Measurements from ENCODE around the gene ZNF398. TPM values are rescaled to one million over a fixed set of nuclear protein-coding genes. Genes with fewer than 3 reads are reported as not detected.

The ZNF398 gene
- total RNA-seq, 1 donor from 2014 or later, result 6.6 TPM

DNA sequence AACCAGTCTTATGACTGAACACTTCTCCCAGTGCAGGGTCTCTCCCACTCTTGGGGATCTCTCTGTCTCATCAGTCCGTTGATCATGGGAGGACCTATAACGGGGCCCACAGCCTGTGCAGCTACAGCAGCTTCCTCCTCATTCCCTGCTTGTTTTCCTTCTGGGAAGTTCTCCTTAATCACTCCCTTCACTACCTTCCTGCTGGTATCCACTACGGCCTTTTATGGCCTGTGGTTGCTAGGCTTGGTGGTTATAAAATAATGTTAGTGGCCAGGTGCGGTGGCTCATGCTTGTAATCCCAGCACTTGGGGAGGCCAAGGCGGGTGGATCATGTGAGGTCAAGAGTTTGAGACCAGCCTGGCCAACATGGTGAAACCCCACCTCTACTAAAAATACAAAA, 44.6 kb downstream of the ZNF398 start:
- intact Hi-C loops (cut with micrococcal nuclease), result no loop called here
- no peak for DNase-seq
- no peak for ATAC-seq

DNA sequence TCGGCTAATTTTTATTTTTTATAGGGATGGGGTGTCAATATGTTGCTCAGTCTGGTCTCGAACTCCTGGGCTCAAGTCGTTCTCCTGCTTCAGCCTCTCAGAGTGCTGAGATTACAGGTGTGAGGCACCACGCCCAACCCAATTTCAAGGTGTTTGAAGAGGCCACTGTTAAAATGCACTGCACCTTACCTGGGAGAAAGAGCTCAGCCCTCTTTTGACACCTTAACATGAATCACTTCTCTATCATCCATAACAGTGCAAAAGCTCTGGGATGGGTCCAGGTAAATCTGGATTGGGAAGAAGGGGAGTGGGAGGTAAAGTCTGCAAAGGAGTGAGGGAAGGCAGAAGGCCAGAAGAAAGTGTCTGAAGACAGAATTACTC, 47.5 kb downstream of the ZNF398 start:
- ATAC-seq (no peak), DNase-seq (no peak)
- intact Hi-C loops (cut with micrococcal nuclease), result no loop called here

DNA sequence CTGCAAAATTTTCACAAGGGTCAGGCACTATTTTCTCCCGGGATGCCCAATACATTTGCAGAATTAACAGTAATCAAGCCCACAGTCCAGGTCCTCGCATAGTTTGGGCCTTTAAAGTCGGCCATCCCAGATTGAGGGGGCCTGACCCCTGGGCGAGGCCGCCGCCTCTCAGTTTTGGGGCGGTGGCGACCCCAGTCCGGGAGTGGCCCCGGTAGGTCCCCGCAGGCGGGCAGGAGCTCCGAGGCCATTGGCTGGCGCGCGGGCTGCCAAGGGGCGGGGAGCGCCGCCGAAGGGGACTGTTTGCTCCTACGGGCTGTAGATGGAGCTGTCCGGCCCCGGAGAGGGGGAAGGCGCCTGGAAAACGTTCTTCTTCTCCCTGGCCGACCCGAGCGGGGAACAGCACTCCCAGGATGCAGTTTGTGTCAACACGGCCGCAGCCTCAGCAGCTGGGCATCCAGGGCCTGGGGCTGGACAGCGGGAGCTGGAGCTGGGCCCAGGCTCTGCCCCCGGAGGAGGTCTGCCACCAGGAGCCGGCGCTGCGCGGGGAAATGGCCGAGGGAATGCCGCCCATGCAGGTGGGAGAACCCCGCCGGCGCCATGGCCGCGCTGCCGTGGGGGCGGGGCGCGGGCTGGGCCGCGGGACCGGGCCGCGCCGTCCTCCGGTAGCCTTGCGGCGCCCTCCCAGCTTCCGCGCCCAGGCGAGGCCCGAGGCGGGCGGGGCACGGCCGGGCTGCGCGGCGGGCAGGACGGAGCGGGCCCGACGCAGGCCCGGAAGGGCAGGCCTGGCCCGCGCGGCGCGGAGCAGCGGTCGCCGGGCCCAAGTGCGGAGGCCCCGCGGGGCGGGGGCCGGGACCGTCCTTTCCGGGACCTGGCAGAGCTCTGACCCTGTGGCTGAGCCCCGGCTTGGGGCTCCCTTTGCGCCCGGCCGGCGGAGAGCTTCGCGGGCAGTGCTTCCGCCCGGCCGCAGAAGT, 48.2 kb downstream of the ZNF398 start, which contains the start of gene ZNF282:
TSS of gene ZNF282 (plus strand) at position 367 of the 971 bp plus-strand sequence. CDS start at position 411, 44 bp downstream.
- ATAC-seq (peak; percentile 99), DNase-seq (peak; percentile 93)
- intact Hi-C loops (cut with micrococcal nuclease), result no loop called here

DNA sequence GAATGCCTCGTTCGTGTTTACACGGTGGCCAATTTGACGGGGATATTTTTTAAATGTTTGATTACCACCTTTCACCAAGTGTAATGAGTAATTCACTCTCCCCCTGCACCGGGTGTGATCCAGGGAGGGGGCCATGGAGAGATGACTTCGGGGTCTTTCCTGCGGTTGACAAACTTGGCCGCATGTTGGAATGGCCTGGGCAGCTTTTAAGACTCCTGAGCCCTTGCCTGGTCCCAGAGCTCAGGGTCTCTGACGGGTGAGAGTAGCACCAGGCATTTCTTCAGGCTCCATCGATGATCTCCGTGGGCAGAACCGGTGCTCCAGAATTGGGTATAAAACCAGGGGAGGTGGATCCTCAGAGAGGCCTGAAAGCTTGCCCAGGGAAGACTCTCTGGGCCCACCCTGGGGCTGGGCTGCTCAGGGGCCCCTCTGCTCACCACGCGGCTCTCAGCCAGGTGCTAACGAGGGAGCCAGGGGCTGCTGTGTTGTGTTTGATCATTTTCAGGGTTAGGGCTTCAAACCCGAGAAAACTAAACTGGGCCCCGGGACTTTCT, 49.0 kb downstream of the ZNF398 start:
- DNase-seq, result no peak
- intact Hi-C loops (cut with micrococcal nuclease), result no loop called here
- no peak for ATAC-seq

DNA sequence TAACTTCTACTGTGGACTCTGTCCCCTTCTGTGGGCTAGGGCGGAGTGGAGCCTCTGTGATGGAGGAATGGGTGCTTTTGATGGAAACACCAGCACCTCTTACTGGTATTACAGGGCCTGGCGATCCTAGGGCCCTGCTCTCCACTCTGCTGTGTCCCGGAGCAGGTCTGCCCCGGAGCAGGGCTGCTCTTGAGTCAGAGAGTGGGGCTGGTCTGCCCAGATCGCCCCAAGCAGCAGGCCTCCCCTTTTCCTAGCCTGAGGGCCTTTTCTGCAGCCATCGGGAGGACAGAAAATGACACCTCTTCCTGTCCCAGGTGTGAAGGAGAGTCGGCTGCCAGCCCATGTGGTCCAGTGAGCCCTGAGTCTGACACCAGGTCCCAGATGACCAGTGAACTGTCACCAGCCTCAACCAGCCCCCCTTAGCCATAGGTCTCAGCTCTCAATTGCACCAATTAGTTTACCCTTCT, 49.5 kb downstream of the ZNF398 start:
- intact Hi-C loops (cut with micrococcal nuclease), result no loop called here
- ATAC-seq (no peak), DNase-seq (no peak)

DNA sequence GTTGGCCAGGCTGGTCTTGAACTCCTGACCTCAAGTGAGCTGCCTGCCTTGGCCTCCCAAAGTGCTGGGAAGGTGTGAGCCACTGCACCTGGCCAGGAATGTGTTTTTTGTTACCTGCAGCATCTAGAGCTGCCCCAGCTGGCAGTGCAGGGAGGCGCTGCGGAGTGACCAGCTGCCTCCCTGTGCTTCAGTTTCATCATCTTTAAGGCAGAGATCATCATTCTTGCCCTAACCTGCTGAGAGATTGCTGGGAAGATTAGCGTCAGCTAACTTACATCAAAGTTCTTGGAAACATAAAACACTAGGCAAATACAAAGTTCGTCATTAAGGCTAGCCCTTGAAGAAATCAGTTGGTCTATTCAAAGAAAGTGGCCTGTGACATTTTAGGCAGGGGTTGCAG, 50.4 kb downstream of the ZNF398 start:
- ATAC-seq (no peak), DNase-seq (no peak)
- intact Hi-C loops (cut with micrococcal nuclease), result no loop called here

DNA sequence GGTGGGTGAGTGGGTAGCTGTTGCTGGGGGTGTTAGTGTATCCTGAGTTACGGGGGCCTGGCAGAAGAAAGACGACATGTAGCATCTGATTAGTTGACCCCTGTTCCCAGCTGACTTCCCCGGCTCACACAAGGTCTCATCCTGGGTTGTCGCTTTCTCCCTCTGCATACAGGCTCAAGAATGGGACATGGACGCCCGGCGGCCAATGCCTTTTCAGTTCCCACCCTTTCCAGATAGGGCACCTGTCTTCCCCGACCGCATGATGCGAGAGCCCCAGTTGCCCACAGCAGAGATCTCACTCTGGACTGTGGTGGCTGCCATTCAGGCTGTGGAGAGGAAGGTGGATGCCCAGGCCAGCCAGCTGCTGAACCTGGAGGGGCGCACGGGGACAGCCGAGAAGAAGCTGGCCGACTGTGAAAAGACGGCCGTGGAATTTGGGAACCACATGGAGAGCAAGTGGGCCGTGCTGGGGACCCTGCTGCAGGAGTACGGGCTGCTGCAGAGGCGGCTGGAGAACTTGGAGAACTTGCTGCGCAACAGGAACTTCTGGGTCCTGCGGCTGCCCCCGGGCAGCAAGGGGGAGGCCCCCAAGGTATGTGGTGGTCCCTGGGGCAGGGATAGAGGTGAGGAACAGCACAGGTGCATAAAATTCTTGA, 51.0 kb downstream of the ZNF398 start:
- DNase-seq (no peak), ATAC-seq (no peak)
- intact Hi-C loops (cut with micrococcal nuclease), result no loop called here

DNA sequence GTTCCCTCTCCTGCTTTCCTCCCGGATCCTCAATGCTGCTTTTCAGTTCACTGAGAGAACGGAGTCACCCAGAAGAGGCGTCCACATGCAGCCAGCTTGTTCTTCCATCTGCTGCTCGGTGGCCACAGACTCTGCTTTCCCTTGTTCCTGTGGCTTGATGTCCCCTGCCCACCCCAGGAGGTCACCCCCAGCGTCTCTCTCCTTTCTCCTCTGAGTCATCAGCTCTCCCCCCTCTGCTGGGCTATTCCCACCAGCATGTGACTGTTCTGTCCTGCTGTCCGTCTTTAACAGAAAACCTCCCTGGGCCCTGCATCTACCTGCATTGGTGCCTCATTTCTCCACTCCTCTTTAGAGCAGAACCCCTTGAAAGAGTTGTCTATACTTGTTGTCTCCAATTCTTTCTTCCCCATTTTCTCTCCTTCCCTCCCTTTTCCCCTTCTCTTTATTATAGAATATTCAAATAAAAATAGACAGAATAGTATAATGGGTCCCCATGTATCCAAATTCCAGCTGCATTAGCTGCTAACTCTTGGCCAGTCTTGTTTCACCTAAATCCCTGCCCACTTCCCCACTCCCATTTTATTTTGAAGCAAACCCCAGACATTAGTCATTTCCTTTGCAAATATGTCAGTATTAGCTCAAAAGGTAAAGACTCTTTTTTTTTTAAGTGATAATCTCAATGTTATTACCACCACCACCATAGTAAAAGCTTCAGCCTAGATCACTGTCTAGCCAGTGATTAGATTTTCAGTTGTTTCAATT, 52.2 kb downstream of the ZNF398 start:
- DNase-seq, result no peak
- ATAC-seq, result no peak
- intact Hi-C loops (cut with micrococcal nuclease), result no loop called here

DNA sequence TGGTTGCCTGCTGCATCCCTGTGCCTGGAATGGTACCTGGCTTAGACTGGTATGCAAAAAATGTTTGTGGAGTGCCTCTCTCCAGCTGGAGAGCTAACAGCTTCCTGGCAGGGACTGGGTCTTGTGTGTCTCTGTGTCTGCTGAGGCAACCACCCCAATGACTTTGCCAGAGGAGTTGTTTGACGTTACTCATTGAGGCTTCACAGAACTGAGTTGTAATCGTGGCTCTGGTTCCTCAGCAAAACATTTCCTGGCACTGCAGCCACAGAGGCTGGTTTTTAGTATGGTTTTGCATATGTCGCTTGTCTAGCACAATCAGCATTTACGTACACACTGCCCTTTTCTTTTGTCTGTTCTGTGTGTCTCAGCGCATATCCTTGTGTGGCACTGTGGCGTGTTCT, 55.6 kb downstream of the ZNF398 start:
- DNase-seq (no peak), ATAC-seq (peak; percentile 88)
- intact Hi-C loops (cut with micrococcal nuclease), result no loop called here

DNA sequence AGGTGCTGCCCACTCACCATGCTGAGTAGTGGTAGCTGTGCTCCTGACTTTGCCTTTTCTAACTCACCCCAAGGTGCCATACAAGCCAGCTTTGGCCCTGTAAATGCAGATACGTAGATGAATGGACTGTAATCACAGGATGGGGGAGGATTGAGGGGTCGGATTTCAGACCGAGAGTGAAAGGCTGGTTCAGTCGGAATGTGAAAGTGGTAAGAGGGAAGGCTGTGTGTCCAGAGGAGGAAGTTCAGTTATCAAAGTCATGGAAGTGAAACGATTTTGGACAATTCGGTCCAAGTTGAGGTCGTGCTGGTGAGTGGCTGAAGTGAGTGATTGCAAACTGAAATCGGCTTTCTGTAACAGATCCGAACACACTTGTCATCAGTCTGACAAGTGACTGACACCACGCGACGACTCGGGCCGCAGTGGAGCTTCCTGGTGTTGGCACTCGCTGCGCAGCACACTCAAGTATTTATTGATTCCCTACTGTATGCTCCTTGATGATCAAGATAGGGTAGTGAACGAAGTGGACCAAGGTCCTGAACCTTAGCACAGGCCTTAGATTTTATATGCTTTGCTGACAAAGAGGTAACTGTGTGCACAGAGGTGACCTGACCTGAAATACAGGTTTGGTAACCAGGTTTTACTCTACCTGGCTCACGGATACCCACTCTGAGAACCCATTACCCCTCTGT, 58.6 kb downstream of the ZNF398 start:
- DNase-seq (no peak), ATAC-seq (no peak)
- intact Hi-C loops (cut with micrococcal nuclease), result no loop called here

DNA sequence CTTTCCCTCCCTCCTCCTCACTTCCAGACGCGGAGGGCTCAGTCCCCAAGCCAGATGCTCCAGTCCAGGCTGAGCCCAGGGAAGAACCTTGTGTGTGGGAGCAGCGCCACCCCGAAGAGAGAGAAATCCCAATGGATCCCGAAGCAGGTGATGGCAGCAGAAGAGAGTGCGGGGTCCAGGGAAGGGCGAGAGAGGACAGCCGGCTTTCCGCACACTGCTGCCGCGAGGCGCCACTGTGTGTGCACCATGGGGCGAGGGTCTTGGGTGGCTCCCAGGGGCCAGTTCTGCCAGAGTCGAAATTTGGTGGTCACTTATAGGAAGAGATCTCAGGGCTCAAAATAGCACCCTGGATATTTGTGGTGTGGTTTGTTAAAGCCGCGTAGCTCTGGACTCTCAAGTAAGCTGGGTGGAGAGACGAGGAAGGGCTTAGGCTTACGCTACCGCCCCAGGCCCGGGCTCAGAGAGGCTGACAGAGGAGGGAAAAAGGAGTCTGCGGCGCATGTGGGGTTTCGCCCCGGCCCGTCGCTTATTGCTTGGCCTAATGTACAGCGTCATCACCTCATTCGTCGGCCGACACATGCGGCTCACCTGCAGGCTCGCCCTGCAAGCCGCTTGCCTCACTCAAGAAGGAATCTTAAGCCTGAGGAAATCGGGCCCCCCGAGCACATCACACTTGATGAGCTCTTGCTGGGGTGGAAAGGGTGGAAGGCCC, 60.2 kb downstream of the ZNF398 start:
- DNase-seq, result no peak
- no peak for ATAC-seq
- intact Hi-C loops (cut with micrococcal nuclease), result no loop called here

DNA sequence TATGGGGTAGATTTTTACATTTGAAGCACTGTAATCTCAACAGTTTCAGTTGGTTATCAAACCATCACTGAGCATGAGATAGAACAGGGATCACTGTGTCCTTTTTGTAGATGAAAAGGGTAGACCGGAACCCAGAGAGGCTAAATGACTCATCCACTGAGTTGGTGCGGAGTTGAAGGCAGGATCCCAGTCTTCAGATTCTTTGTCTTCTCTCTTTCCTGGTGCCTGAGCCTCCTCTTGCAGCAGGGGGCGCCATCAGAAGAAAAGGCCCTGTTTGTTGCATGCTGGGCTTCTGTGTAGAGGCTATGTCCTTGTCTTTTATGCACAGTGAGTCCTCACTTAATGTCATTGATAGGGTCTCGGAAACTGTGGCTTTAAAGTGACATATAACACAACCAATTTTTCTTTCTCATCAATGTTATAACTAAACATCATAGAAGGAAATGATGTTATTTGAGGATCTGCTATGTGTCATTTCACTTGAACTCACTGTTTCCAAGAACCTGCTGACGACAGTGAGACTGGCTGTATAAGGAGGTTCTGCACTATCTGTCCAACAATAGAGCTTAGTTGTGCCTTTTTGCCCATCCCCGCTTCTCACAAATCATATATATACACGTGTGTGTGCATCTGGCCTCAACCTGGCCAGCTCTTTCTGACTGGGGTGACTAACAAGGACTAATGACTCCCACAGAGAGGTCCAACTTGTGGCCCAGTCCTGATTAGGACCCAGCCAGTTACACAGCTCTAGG, 62.4 kb downstream of the ZNF398 start:
- DNase-seq (no peak), ATAC-seq (no peak)
- intact Hi-C loops (cut with micrococcal nuclease), result no loop called here

DNA sequence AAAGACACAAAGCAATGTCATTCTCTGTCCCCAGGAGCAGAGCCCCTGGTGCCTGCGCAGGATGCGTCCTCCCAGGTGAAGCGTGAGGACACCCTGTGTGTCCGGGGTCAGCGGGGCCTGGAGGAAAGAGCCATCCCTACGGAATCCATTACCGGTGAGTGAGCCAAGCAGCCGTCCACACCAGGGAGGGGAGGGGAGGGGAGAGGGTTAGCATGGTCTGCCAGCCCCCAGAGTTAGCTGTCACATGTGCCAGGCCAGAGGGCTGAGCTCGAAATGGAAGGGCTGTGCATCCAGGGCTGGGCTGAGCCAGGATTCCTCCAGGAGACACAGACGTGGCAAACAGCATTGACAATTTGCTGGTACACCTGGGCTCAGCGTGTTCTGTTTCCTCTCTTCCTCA, 63.3 kb downstream of the ZNF398 start:
- DNase-seq (no peak), ATAC-seq (peak; percentile 83)
- intact Hi-C loops (cut with micrococcal nuclease), result no loop called here

DNA sequence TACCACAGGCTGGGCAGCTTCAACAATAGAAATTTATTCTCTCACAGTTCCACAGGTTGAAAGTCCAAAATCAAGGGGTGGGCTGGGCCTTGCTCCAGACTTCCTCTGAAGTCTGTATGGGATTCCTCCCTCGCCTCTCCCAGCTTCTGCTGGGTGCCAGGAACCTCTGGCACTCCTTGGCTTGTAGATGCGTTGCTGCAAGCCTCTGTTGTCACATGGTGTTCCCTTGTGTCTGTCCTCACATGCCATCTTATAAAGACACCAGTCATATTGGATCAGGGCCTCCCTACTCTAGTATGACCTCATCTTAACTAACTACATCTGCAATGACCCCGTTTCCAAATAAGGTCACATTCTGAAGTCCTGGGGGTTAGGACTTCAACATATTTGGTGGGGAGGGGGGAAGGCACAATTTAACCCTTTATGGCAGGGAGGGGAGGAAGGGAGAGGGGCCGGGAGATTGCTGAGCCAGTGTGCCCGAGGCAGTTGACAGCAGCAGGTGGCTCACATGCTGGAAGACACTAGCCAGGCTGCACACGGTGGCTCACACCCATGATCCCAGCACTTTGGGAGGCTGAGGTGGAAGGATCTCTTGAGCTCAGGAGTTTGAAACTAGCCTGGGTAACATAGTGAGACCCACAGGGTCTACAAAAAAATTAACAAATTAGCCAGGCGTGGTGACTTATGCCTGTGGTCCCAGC, 66.9 kb downstream of the ZNF398 start:
- DNase-seq, result no peak
- intact Hi-C loops (cut with micrococcal nuclease), result no loop called here
- peak; percentile 75 for ATAC-seq

DNA sequence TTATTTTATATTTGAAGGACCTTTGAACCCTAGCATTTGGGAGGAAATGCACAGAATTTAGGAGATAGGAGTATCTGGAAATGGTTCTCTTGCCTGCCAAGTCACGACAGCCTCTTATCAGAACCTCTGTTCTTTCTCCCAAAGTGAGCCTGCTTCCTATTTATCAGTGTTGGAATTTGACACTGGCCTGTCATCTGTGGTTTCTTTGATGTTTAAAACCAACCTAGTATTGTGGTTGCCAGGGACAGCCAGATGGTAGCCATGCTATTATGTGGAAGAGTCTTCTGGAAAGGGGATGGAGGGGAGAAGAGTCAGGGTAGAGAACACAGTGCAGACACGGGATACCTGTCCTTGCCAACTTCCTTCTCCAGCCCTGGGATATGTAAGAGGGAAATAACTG, 69.1 kb downstream of the ZNF398 start:
- intact Hi-C loops (cut with micrococcal nuclease), result no loop called here
- ATAC-seq (no peak), DNase-seq (no peak)

DNA sequence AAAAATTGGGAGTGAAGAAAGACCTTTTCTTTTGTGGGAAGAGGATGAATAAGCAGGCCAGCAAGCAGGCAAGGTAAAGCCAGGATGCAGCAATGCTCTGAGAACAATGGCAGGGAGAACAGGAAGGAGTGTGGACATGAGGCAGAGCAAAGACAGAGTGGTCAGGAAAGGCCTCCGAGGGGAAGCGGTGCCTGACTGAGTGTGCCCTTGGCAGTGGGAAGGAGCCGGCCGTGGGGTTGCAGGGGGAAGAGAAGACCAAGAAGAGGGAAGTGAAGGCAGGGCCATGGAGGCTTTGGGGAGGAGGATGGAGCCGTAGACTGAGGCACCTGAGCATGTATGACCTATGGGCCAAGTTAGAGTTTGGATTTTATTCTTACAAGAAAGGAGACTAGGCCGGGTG, 70.3 kb downstream of the ZNF398 start:
- no peak for DNase-seq
- intact Hi-C loops (cut with micrococcal nuclease), result no loop called here
- ATAC-seq, result no peak

Data from left ventricle myocardium superior (tissue), 1 donor.